Fibroblast of villous mesenchyme (primary cell): ENCODE measurements around the gene ABCB11. TPM values are rescaled to one million over a fixed set of nuclear protein-coding genes. Genes with fewer than 3 reads are reported as not detected.

Source experiments
- DNase-seq: peaks from one replicate; pipeline ENCODE4 v3.0.0-alpha.2; 2010; ENCODE audit warnings: low read depth
- H3K4me3 ChIP-seq: 2 replicates; pipeline ENCODE4 v1.5.1; 2011; ENCODE audit warnings: low read depth, mild to moderate bottlenecking, low read length
- CTCF ChIP-seq: IDR thresholded peaks from 2 replicates; pipeline ENCODE4 v1.5.1; 2012; ENCODE audit warnings: low read depth, mild to moderate bottlenecking, low read length; ENCODE audit not compliant: insufficient read depth
- total RNA-seq: library from RNA; depleted of rRNA; stranded (reverse); fragments of >200 nt; gene quantifications from 2 replicates; pipeline ENCODE4 v1.2.3, GENCODE V29; 2012

The ABCB11 gene
- total RNA-seq, 1 donor, result under 0.01 TPM

- no peak for TF ChIP-seq CTCF
Measured at GRCh38 chr2:169034984-169035544, 3.9 kb upstream of the ABCB11 start.

GRCh38 chr2:169034256-169034655, 3.1 kb upstream of the ABCB11 start:
- peak; percentile 3 for DNase-seq
- no peak for TF ChIP-seq CTCF

More at GRCh38 chr2:169034984-169035544, 3.9 kb upstream of the ABCB11 start:
- no peak overlapping the region for H3K4me3 ChIP-seq
- DNase-seq, result no peak

GRCh38 chr2:169029341-169029740, 1.8 kb downstream of the ABCB11 start:
- no peak overlapping the region for H3K4me3 ChIP-seq
- TF ChIP-seq CTCF, result no peak
- DNase-seq, result no peak

More at GRCh38 chr2:169034256-169034655, 3.1 kb upstream of the ABCB11 start:
- H3K4me3 ChIP-seq, result no peak overlapping the region

GRCh38 chr2:169027234-169027633, 3.9 kb downstream of the ABCB11 start:
- DNase-seq, result no peak
- TF ChIP-seq CTCF, result no peak

GRCh38 chr2:169026056-169026455, 5.1 kb downstream of the ABCB11 start:
- DNase-seq, result no peak
- TF ChIP-seq CTCF, result no peak

More at GRCh38 chr2:169027234-169027633, 3.9 kb downstream of the ABCB11 start:
- no peak overlapping the region for H3K4me3 ChIP-seq

GRCh38 chr2:169023161-169023560, 8.0 kb downstream of the ABCB11 start:
- no peak for DNase-seq
- H3K4me3 ChIP-seq, result no peak overlapping the region
- TF ChIP-seq CTCF, result no peak

More at GRCh38 chr2:169026056-169026455, 5.1 kb downstream of the ABCB11 start:
- no peak overlapping the region for H3K4me3 ChIP-seq

GRCh38 chr2:169018390-169018789, 12.7 kb downstream of the ABCB11 start:
- no peak overlapping the region for H3K4me3 ChIP-seq
- TF ChIP-seq CTCF, result no peak
- DNase-seq, result no peak
